Measurements from ENCODE around the gene MED12.

The MED12 gene

GRCh38 chrX:71118032-71118984 is at the start of gene MED12:
MED12 (plus strand) TSS chrX:71118596; CDS start chrX:71118755, 159 bp downstream.
- peak within 1 kb of the TSS; percentile 56 for H3K27ac ChIP-seq (ENCODE audit: low read depth, low read length)
- H3K9ac ChIP-seq (ENCODE audit: low read depth in 1 of 2, low read length in 2 of 2): peak within 1 kb of the TSS; percentile 51 to 75
- H3K27me3 ChIP-seq (ENCODE audit: control insufficient read depth in 1 of 2, insufficient read depth in 2 of 2, low read length in 2 of 2): no peaks in the 10 kb centered on the region
- H3K4me3 ChIP-seq (ENCODE audit: low read depth in 1 of 2, low read length in 2 of 2): peak within 1 kb of the TSS; percentile 72 to 80
- H3K36me3 ChIP-seq (ENCODE audit: control insufficient read depth in 1 of 2, insufficient read depth in 2 of 2, low read length in 2 of 2): peaks cover 22 to 25% of the 10 kb centered on the region in 2 donors
- peaks cover 6 to 12% of the 10 kb centered on the region in 2 donors for H3K4me1 ChIP-seq (ENCODE audit: control insufficient read depth in 1 of 2, insufficient read depth in 2 of 2, low read length in 2 of 2)
- no peaks in the 10 kb centered on the region for H3K9me3 ChIP-seq (ENCODE audit: control insufficient read depth in 1 of 2, low read length in 2 of 2)

GRCh38 chrX:71070531-71070930 is 47.9 kb upstream of the MED12 start:
- Histone ChIP-seq H3K4me3 (ENCODE audit: low read depth in 1 of 2, low read length in 2 of 2) (no peak overlapping the region), H3K27ac (ENCODE audit: low read depth, low read length) (no peak overlapping the region), H3K4me1 (ENCODE audit: control insufficient read depth in 1 of 2, insufficient read depth in 2 of 2, low read length in 2 of 2) (peaks cover 0 to 5% of the 10 kb centered on the region in 2 donors), H3K9ac (ENCODE audit: low read depth in 1 of 2, low read length in 2 of 2) (no peak overlapping the region), H3K9me3 (ENCODE audit: control insufficient read depth in 1 of 2, low read length in 2 of 2) (no peaks in the 10 kb centered on the region), H3K27me3 (ENCODE audit: control insufficient read depth in 1 of 2, insufficient read depth in 2 of 2, low read length in 2 of 2) (no peaks in the 10 kb centered on the region), H3K36me3 (ENCODE audit: control insufficient read depth in 1 of 2, insufficient read depth in 2 of 2, low read length in 2 of 2) (no peaks in the 10 kb centered on the region)

GRCh38 chrX:71081330-71082123 is 36.9 kb upstream of the MED12 start:
- H3K9ac ChIP-seq (ENCODE audit: low read depth in 1 of 2, low read length in 2 of 2): no peak overlapping the region
- H3K27me3 ChIP-seq (ENCODE audit: control insufficient read depth in 1 of 2, insufficient read depth in 2 of 2, low read length in 2 of 2): no peaks in the 10 kb centered on the region
- H3K4me3 ChIP-seq (ENCODE audit: low read depth in 1 of 2, low read length in 2 of 2): no peak overlapping the region

GRCh38 chrX:71082124-71082647 is 36.2 kb upstream of the MED12 start:
- no peaks in the 10 kb centered on the region for H3K4me1 ChIP-seq (ENCODE audit: control insufficient read depth in 1 of 2, insufficient read depth in 2 of 2, low read length in 2 of 2)
- H3K27ac ChIP-seq (ENCODE audit: low read depth, low read length): no peak overlapping the region
- H3K9me3 ChIP-seq (ENCODE audit: control insufficient read depth in 1 of 2, low read length in 2 of 2): no peaks in the 10 kb centered on the region
- H3K36me3 ChIP-seq (ENCODE audit: control insufficient read depth in 1 of 2, insufficient read depth in 2 of 2, low read length in 2 of 2): no peaks in the 10 kb centered on the region
- H3K4me3 ChIP-seq (ENCODE audit: low read depth in 1 of 2, low read length in 2 of 2): no peak overlapping the region
- no peak overlapping the region for H3K9ac ChIP-seq (ENCODE audit: low read depth in 1 of 2, low read length in 2 of 2)
- no peaks in the 10 kb centered on the region for H3K27me3 ChIP-seq (ENCODE audit: control insufficient read depth in 1 of 2, insufficient read depth in 2 of 2, low read length in 2 of 2)

More at GRCh38 chrX:71081330-71082123, 36.9 kb upstream of the MED12 start:
- H3K36me3 ChIP-seq (ENCODE audit: control insufficient read depth in 1 of 2, insufficient read depth in 2 of 2, low read length in 2 of 2): no peaks in the 10 kb centered on the region
- H3K27ac ChIP-seq (ENCODE audit: low read depth, low read length): no peak overlapping the region
- no peaks in the 10 kb centered on the region for H3K9me3 ChIP-seq (ENCODE audit: control insufficient read depth in 1 of 2, low read length in 2 of 2)
- H3K4me1 ChIP-seq (ENCODE audit: control insufficient read depth in 1 of 2, insufficient read depth in 2 of 2, low read length in 2 of 2): no peaks in the 10 kb centered on the region

GRCh38 chrX:71082822-71083221 is 35.6 kb upstream of the MED12 start:
- Histone ChIP-seq H3K9me3 (ENCODE audit: control insufficient read depth in 1 of 2, low read length in 2 of 2) (no peaks in the 10 kb centered on the region), H3K27me3 (ENCODE audit: control insufficient read depth in 1 of 2, insufficient read depth in 2 of 2, low read length in 2 of 2) (no peaks in the 10 kb centered on the region), H3K4me3 (ENCODE audit: low read depth in 1 of 2, low read length in 2 of 2) (no peak overlapping the region), H3K9ac (ENCODE audit: low read depth in 1 of 2, low read length in 2 of 2) (no peak overlapping the region), H3K4me1 (ENCODE audit: control insufficient read depth in 1 of 2, insufficient read depth in 2 of 2, low read length in 2 of 2) (no peaks in the 10 kb centered on the region), H3K27ac (ENCODE audit: low read depth, low read length) (no peak overlapping the region), H3K36me3 (ENCODE audit: control insufficient read depth in 1 of 2, insufficient read depth in 2 of 2, low read length in 2 of 2) (no peaks in the 10 kb centered on the region)

GRCh38 chrX:71085900-71086299 is 32.5 kb upstream of the MED12 start:
- H3K27me3 ChIP-seq (ENCODE audit: control insufficient read depth in 1 of 2, insufficient read depth in 2 of 2, low read length in 2 of 2): no peaks in the 10 kb centered on the region
- H3K4me3 ChIP-seq (ENCODE audit: low read depth in 1 of 2, low read length in 2 of 2): no peak overlapping the region
- no peaks in the 10 kb centered on the region for H3K4me1 ChIP-seq (ENCODE audit: control insufficient read depth in 1 of 2, insufficient read depth in 2 of 2, low read length in 2 of 2)
- H3K27ac ChIP-seq (ENCODE audit: low read depth, low read length): no peak overlapping the region
- H3K9me3 ChIP-seq (ENCODE audit: control insufficient read depth in 1 of 2, low read length in 2 of 2): no peaks in the 10 kb centered on the region
- no peaks in the 10 kb centered on the region for H3K36me3 ChIP-seq (ENCODE audit: control insufficient read depth in 1 of 2, insufficient read depth in 2 of 2, low read length in 2 of 2)
- no peak overlapping the region for H3K9ac ChIP-seq (ENCODE audit: low read depth in 1 of 2, low read length in 2 of 2)

- Histone ChIP-seq H3K9ac (ENCODE audit: low read depth in 1 of 2, low read length in 2 of 2) (no peak overlapping the region), H3K36me3 (ENCODE audit: control insufficient read depth in 1 of 2, insufficient read depth in 2 of 2, low read length in 2 of 2) (no peaks in the 10 kb centered on the region), H3K27me3 (ENCODE audit: control insufficient read depth in 1 of 2, insufficient read depth in 2 of 2, low read length in 2 of 2) (no peaks in the 10 kb centered on the region), H3K4me3 (ENCODE audit: low read depth in 1 of 2, low read length in 2 of 2) (no peak overlapping the region), H3K4me1 (ENCODE audit: control insufficient read depth in 1 of 2, insufficient read depth in 2 of 2, low read length in 2 of 2) (peaks cover 4 to 6% of the 10 kb centered on the region in 2 donors), H3K27ac (ENCODE audit: low read depth, low read length) (no peak overlapping the region), H3K9me3 (ENCODE audit: control insufficient read depth in 1 of 2, low read length in 2 of 2) (no peaks in the 10 kb centered on the region)
Observed at GRCh38 chrX:71091263-71091662, 27.1 kb upstream of the MED12 start.

- Histone ChIP-seq H3K4me1 (ENCODE audit: control insufficient read depth in 1 of 2, insufficient read depth in 2 of 2, low read length in 2 of 2) (peaks cover 10 to 21% of the 10 kb centered on the region in 2 donors), H3K36me3 (ENCODE audit: control insufficient read depth in 1 of 2, insufficient read depth in 2 of 2, low read length in 2 of 2) (no peaks in the 10 kb centered on the region), H3K27me3 (ENCODE audit: control insufficient read depth in 1 of 2, insufficient read depth in 2 of 2, low read length in 2 of 2) (no peaks in the 10 kb centered on the region), H3K27ac (ENCODE audit: low read depth, low read length) (no peak overlapping the region), H3K9ac (ENCODE audit: low read depth in 1 of 2, low read length in 2 of 2) (peak overlapping the region; percentile 47 to 61), H3K9me3 (ENCODE audit: control insufficient read depth in 1 of 2, low read length in 2 of 2) (no peaks in the 10 kb centered on the region), H3K4me3 (ENCODE audit: low read depth in 1 of 2, low read length in 2 of 2) (peak overlapping the region; percentile 66 to 86)
Observed at GRCh38 chrX:71095033-71095432, 23.4 kb upstream of the MED12 start.

- Histone ChIP-seq H3K9ac (ENCODE audit: low read depth in 1 of 2, low read length in 2 of 2) (peak within 1 kb of the TSS; percentile 66 to 68), H3K27ac (ENCODE audit: low read depth, low read length) (no peak within 1 kb of the TSS)
Observed at GRCh38 chrX:71095555-71095980, 22.8 kb upstream of the MED12 start, which contains the start of gene FOXO4. FOXO4 (plus strand) TSS chrX:71095851; CDS start chrX:71096529, 678 bp downstream.

More at GRCh38 chrX:71095555-71095980, 22.8 kb upstream of the MED12 start, which contains the start of gene FOXO4:
- Histone ChIP-seq H3K27me3 (ENCODE audit: control insufficient read depth in 1 of 2, insufficient read depth in 2 of 2, low read length in 2 of 2) (no peaks in the 10 kb centered on the region), H3K9me3 (ENCODE audit: control insufficient read depth in 1 of 2, low read length in 2 of 2) (no peaks in the 10 kb centered on the region), H3K36me3 (ENCODE audit: control insufficient read depth in 1 of 2, insufficient read depth in 2 of 2, low read length in 2 of 2) (no peaks in the 10 kb centered on the region), H3K4me3 (ENCODE audit: low read depth in 1 of 2, low read length in 2 of 2) (peak within 1 kb of the TSS; percentile 84 to 86), H3K4me1 (ENCODE audit: control insufficient read depth in 1 of 2, insufficient read depth in 2 of 2, low read length in 2 of 2) (peaks cover 10 to 21% of the 10 kb centered on the region in 2 donors)
